Measurements from ENCODE around the gene SUSD6.
A peak's percentile ranks its signal among the peaks of the same experiment; 100 is the strongest.

SUSD6 gene

GRCh38 chr14:69579476-69579875 is 31.9 kb upstream of the SUSD6 start:
- DNase-seq (ENCODE audit: low read depth in 2 of 2), result no peak
- H3K4me3 ChIP-seq (replicated peaks in 1 of 2; ENCODE audit: low read depth in 2 of 2, low read length in 2 of 2), result no peak overlapping the region
- no peak for TF ChIP-seq CTCF (IDR thresholded peaks at IDR 0.05; ENCODE audit: low read depth, low read length)

- peak; percentile 98 to 99 for DNase-seq (ENCODE audit: low read depth in 2 of 2)
- TF ChIP-seq CTCF (IDR thresholded peaks at IDR 0.05; ENCODE audit: low read depth, low read length), result peak; percentile 90
- H3K4me3 ChIP-seq (replicated peaks in 1 of 2; ENCODE audit: low read depth in 2 of 2, low read length in 2 of 2), result no peak overlapping the region
Measured at GRCh38 chr14:69580009-69580577, 31.3 kb upstream of the SUSD6 start.

GRCh38 chr14:69581316-69581935 is 30.0 kb upstream of the SUSD6 start:
- no peak for DNase-seq (ENCODE audit: low read depth in 2 of 2)
- H3K4me3 ChIP-seq (replicated peaks in 1 of 2; ENCODE audit: low read depth in 2 of 2, low read length in 2 of 2), result no peak overlapping the region
- TF ChIP-seq CTCF (IDR thresholded peaks at IDR 0.05; ENCODE audit: low read depth, low read length), result no peak

- TF ChIP-seq CTCF (IDR thresholded peaks at IDR 0.05; ENCODE audit: low read depth, low read length), result no peak
- DNase-seq (ENCODE audit: low read depth in 2 of 2), result peak in 1 of 2 donors; percentile 79
- no peak overlapping the region for H3K4me3 ChIP-seq (replicated peaks in 1 of 2; ENCODE audit: low read depth in 2 of 2, low read length in 2 of 2)
Measured at GRCh38 chr14:69582212-69582611, 29.2 kb upstream of the SUSD6 start.

- peak in 1 of 2 donors; percentile 33 for DNase-seq (ENCODE audit: low read depth in 2 of 2)
- H3K4me3 ChIP-seq (replicated peaks in 1 of 2; ENCODE audit: low read depth in 2 of 2, low read length in 2 of 2), result no peak overlapping the region
- no peak for TF ChIP-seq CTCF (IDR thresholded peaks at IDR 0.05; ENCODE audit: low read depth, low read length)
Measured at GRCh38 chr14:69582829-69583228, 28.6 kb upstream of the SUSD6 start.

GRCh38 chr14:69584389-69584788 is 27.0 kb upstream of the SUSD6 start:
- TF ChIP-seq CTCF (IDR thresholded peaks at IDR 0.05; ENCODE audit: low read depth, low read length), result no peak
- no peak for DNase-seq (ENCODE audit: low read depth in 2 of 2)
- no peak overlapping the region for H3K4me3 ChIP-seq (replicated peaks in 1 of 2; ENCODE audit: low read depth in 2 of 2, low read length in 2 of 2)

- no peak overlapping the region for H3K4me3 ChIP-seq (replicated peaks in 1 of 2; ENCODE audit: low read depth in 2 of 2, low read length in 2 of 2)
- peak; percentile 20 to 30 for DNase-seq (ENCODE audit: low read depth in 2 of 2)
- no peak for TF ChIP-seq CTCF (IDR thresholded peaks at IDR 0.05; ENCODE audit: low read depth, low read length)
Measured at GRCh38 chr14:69586404-69586803, 25.0 kb upstream of the SUSD6 start.
